Measurements from ENCODE around the gene FEZF1.

FEZF1 gene

DNA sequence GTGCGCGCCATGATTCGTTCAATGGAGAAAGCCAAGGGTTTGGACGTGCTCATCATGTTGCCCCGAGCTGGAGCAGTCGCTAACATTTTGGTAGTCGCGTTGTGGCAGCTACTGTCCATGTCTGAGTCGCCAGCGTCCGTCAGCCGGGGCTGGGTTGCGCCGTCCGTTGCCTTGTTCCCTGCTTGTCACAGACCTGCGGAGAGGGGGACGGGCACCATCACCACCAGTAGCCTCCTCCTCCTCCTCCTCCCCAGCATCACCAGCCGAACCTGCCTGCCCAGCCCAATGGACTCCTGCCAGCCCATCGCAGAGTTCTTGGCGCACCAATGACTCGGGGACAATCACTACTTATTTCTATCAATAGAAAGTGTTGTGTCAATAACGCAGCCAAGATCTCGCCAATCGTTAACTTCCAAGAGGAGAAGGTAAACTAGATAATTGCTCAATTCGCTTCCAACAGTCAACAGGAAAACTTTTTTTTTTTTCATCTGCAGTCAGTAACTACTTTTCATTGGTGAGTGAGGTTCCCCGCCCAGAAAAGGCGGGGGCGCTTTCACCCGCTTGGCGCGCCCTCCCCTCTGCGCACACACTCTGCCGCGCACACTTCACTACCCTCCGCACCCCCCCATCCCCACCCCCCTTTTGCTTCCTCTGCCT lies at the start of gene FEZF1:
Gene FEZF1, minus strand, starts transcription at position 432 of the 657 bp plus-strand sequence. Its CDS starts 313 bp downstream, at position 119.
- intact Hi-C loops (cut with DNase I), result no loop called here
- peak in 17 of 42 donors; percentile 10 to 63 (median 33) for DNase-seq

- DNase-seq, result no peak
- intact Hi-C loops (cut with DNase I), result no loop called here
These were observed 47.9 kb upstream of the FEZF1 start for GRCh38 chr7:122352454-122352853.

DNA sequence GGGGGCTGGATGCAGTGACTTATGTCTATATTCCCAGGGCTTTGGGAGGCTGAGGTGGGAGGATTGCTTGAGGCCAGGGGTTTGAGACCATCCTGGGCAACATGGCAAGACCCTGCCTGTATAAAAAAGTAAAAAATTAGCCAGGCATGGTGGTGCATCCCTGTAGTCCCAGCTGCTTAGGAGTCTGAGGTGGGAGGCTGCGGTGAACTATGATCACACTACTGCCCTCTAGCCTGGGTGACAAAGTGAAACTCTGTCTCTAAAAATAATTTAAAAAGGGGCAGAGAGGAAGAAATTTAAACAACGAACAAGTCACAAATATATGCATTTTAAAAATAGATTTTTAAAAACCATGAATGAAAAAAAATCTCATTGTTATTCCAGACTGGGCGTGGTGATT lies 46.2 kb upstream of the FEZF1 start:
- intact Hi-C loops (cut with DNase I), result no loop called here

DNA sequence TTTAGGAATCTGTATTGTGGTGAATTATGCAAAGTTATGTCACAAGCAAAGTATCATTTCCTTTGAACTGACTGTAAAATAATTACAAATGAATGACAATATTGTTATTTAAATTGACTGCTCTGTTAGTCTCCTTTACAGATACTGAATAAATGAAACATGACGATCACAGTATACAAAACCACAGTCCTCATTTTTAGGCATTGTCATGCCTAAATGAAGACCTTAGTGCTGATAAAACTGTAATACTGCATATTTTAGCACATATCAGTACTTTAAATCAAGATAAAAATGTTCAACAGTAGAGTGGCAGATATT lies 39.7 kb upstream of the FEZF1 start:
- no peak for DNase-seq
- intact Hi-C loops (cut with DNase I), result no loop called here

More for the DNA sequence above, 46.2 kb upstream of the FEZF1 start:
- no peak for DNase-seq

- DNase-seq, result no peak
- intact Hi-C loops (cut with DNase I), result no loop called here
These were observed 39.2 kb upstream of the FEZF1 start for GRCh38 chr7:122343601-122344302.

GRCh38 chr7:122340427-122340826 lies 35.9 kb upstream of the FEZF1 start:
- no peak for DNase-seq
- intact Hi-C loops (cut with DNase I), result no loop called here

GRCh38 chr7:122339145-122339904 lies 34.8 kb upstream of the FEZF1 start:
- DNase-seq, result no peak
- intact Hi-C loops (cut with DNase I), result no loop called here

- no peak for DNase-seq
- intact Hi-C loops (cut with DNase I), result no loop called here
These were observed 32.5 kb upstream of the FEZF1 start for GRCh38 chr7:122337011-122337410.

- peak in 15 of 42 donors; percentile 10 to 60 (median 26) for DNase-seq
- intact Hi-C loops (cut with DNase I), result no loop called here
These were observed 24.7 kb upstream of the FEZF1 start for GRCh38 chr7:122329145-122329802.

DNA sequence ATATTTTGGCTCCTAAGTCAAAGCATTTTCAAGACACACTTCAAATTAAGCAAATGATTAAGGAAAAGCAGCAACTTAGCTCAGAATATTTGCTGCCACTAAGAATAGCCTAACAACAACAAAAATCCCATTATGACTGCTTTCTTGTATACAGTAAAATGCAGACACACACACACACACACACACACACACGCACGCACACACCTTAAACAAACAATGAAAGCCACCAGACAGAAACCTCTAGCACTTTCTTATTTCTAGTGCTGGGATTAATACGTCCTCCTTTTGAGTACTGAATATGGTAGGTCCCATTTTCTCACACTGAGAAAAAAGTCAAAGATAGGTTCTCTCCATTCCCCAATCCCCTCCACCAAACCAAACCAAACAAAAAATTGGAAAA lies 23.4 kb upstream of the FEZF1 start:
- intact Hi-C loops (cut with DNase I), result no loop called here
- no peak for DNase-seq

DNA sequence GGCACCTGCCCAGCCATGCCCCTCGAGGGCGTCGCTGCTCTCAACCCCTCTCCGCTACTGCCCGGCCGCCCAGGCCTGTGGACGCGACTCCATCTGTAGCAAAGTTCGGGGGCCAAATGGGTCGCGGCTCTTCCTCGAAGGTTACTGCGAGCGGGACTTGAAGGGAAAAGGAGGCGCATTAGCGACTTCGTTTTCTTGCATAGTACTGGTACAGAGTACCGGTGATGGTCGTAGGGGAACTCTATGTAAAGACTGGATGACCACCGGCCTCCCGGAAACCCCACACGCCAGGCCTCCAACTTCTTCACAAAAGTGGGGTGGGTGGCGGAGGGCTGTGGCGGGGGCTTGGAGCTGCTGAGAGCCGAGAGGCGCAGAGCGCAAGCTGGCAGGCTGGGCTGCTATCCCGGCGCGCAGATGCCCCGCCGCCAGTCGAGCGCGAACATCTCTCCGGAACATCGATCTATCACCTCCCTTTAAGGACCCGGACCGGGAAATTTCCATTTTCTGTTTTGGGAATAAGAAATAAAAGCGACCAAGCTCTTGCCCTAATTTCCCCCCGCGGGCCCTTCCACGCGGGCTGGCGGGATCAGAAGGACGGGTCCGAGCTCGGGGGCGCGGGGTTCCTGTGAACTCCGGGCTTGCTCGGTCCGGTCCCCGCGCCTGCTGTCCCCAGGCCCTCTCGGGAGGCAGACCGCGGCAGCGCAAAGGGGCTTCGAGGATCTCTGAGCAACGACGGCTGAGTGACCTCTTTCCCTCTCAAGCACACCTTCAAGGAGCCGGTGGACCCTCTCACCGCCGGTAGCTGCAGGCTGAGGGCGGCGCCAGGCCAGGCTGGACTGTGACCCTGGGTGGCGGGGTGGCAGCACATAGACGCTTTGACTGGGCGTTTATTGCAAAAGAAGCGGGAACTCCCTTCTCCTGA lies 12.2 kb upstream of the FEZF1 start:
- intact Hi-C loops (cut with DNase I), result no loop called here
- DNase-seq, result peak in 4 of 42 donors; percentile 10 to 42 (median 26)

- intact Hi-C loops (cut with DNase I), result no loop called here
- DNase-seq, result no peak
These were observed 11.2 kb upstream of the FEZF1 start for GRCh38 chr7:122315507-122316466.

- intact Hi-C loops (cut with DNase I), result no loop called here
- DNase-seq, result no peak
These were observed 9.7 kb upstream of the FEZF1 start for GRCh38 chr7:122314284-122314683.

DNA sequence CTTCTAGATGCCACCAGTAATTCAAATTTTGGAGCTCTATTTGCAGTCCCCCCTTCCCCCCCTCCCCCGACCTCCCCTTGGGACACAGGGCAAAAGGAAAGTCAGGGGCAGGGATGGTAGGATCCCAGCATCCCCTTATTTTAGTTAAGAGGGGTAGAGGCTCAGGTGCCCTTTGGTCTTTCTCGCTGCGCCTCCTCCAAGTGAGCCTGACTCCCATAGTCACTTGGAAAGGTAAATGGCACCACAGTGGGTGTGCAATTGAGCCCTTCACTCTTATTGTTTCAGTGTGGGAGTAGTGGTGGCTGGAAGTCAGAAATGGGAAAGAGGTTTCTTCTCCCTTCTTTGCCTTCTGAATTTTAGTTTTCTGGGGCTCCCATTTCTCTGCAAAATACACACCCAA lies 8.2 kb upstream of the FEZF1 start:
- intact Hi-C loops (cut with DNase I), result no loop called here
- no peak for DNase-seq

DNA sequence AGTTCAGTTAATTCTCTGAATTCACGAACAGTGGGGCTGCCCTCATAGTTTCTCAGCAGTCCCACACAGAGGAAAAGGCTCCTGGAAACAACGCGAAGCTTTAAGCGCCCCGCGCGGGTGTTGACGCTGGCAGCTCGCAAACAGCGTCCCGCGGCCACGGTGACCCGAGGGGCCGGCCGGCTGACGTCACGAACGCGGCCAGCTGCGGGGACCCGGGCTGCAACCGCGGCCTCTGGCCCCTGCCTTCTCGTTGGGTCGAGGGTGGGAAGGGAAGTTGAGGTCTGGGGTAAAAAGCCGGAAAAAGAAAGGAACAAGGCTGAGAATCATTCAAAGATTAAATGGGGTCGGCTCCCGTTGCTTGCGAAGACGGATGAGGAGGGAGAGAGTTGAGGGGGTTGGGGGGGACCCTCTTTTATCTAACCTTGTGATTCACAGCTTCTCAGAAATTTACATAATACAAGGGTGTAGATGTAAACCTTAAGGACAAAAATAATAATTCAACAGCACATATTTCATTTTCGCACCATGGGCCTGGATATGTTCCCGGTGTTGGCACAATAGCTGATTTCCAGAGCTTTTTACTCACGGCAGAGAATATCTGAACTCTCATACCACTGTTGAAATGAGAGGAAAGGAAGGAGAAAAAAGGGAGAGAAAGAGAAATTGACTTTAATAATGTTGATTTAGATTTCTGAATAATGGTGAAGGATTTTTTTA lies 7.3 kb upstream of the FEZF1 start:
- intact Hi-C loops (cut with DNase I), result no loop called here
- DNase-seq, result peak in 15 of 42 donors; percentile 12 to 67 (median 40)

- intact Hi-C loops (cut with DNase I), result no loop called here
- peak in 2 of 42 donors; percentile 5 to 43 for DNase-seq
These were observed 6.6 kb upstream of the FEZF1 start for GRCh38 chr7:122311050-122311700.

Data from head of caudate nucleus (tissue), 42 donors.